Panc1 (cell line): Measurements from ENCODE around the gene GRIK4. TPM values are rescaled to one million over a fixed set of nuclear protein-coding genes. Genes with fewer than 3 reads are reported as not detected.

Experiments used
- ATAC-seq: fragments of 200-7000 bp; cut with Tn5 transposase; 2 replicates; pipeline ENCODE4 v1.9.1; 2020; ENCODE audit warnings: mild to moderate bottlenecking, moderate library complexity
- BruUV-seq: library from RNA; stranded (reverse); fragments of 400-500 nt; replicated peaks from 2 replicates; lab custom pipeline; 2021; lab: Mats Ljungman, UMichigan
- CTCF ChIA-PET: fragments of 300-600 bp; sonication (Branson Sonifier 250); formaldehyde crosslinking; loops from one replicate; lab custom pipeline; 2022; ENCODE audit warnings: antibody characterized with exemption; lab: Charles Lee
- POLR2A ChIA-PET: fragments of 300-600 bp; sonication (Branson Sonifier 250); formaldehyde crosslinking; loops from one replicate; lab custom pipeline; 2022; ENCODE audit warnings: antibody characterized with exemption; lab: Charles Lee
- DNase-seq: peaks from one replicate; pipeline ENCODE4 v3.0.0-alpha.2; 2010; ENCODE audit warnings: low read depth, low spot score
- H3K27ac ChIP-seq: 2 replicates; pipeline ENCODE4 v1.5.1; 2011; ENCODE audit warnings: mild to moderate bottlenecking, low read length, inconsistent platforms
- H3K27me3 ChIP-seq: fragments of 200-500 bp; sonication (Bioruptor generic); 2 replicates; pipeline ENCODE4 v1.6.0; 2014; ENCODE audit warnings: low read length, inconsistent platforms; ENCODE audit not compliant: control insufficient read depth, insufficient read depth
- H3K36me3 ChIP-seq: fragments of 200-500 bp; sonication (Bioruptor generic); 2 replicates; pipeline ENCODE4 v1.5.1; 2014; ENCODE audit warnings: inconsistent platforms, mild to moderate bottlenecking, low read length, moderate library complexity; ENCODE audit not compliant: control insufficient read depth, insufficient read depth
- H3K4me1 ChIP-seq: 2 replicates; pipeline ENCODE4 v1.5.1; 2011; ENCODE audit warnings: inconsistent platforms, mild to moderate bottlenecking, low read length, moderate library complexity; ENCODE audit not compliant: control insufficient read depth, insufficient read depth
- H3K4me3 ChIP-seq, 2 experiments: 2 replicates each; pipeline ENCODE4 v1.5.1; 2011 to 2012; ENCODE audit warnings: low read depth in 2 of 2, low read length in 2 of 2, mild to moderate bottlenecking in 2 of 2, inconsistent platforms in 1 of 2, moderate library complexity in 1 of 2
- H3K9me3 ChIP-seq: fragments of 200-500 bp; sonication (Bioruptor generic); 2 replicates; pipeline ENCODE4 v1.5.1; 2014; ENCODE audit warnings: low read depth, mild to moderate bottlenecking, inconsistent platforms, low read length, moderate library complexity; ENCODE audit not compliant: control insufficient read depth, insufficient read depth
- POLR2AphosphoS5 ChIP-seq: IDR thresholded peaks from 2 replicates; pipeline ENCODE4 v1.6.1; 2012; ENCODE audit warnings: mild to moderate bottlenecking, low read depth, low read length, moderate library complexity
- SIN3A ChIP-seq: IDR thresholded peaks from 2 replicates; pipeline ENCODE4 v1.6.1; 2012; ENCODE audit warnings: low read depth, mild to moderate bottlenecking, low read length, moderate library complexity, borderline replicate concordance; ENCODE audit not compliant: insufficient read depth
- TCF7L2 ChIP-seq: IDR thresholded peaks from 2 replicates; pipeline ENCODE4 v1.6.1; 2011; ENCODE audit warnings: mild to moderate bottlenecking, low read depth, low read length, inconsistent platforms
- in situ Hi-C: cut with HindIII; loops from 2 replicates; pipeline ENCODE4 v1.10.0; 2016; ENCODE audit warnings: low sequenced_read_pairs, low pct_unique_long_range_greater_than_20kb
- intact Hi-C: fragments of 100-400 bp; cut with micrococcal nuclease; formaldehyde crosslinking; loops from one replicate; pipeline ENCODE4 v1.10.0; 2022; ENCODE audit not compliant: unreplicated experiment
- total RNA-seq: library from RNA; stranded (reverse); gene quantifications from one replicate; pipeline ENCODE4 v1.2.1, GENCODE V29; 2021; ENCODE audit not compliant: unreplicated experiment
- TF ChIP-seq, protein P1 (sequence below), 2 experiments: IDR thresholded peaks; 2 replicates each; pipeline ENCODE4 v1.6.1; 2011 to 2012; ENCODE audit warnings: low read depth in 2 of 2, control low read depth in 1 of 2, low read length in 1 of 2, mild to moderate bottlenecking in 1 of 2, moderate library complexity in 1 of 2; ENCODE audit not compliant: insufficient read depth in 1 of 2
- TF ChIP-seq, protein P2 (sequence below): fragments of 450-650 bp; IDR thresholded peaks from 2 replicates; pipeline ENCODE4 v1.5.1; 2017; ENCODE audit warnings: mild to moderate bottlenecking

The GRIK4 gene
- total RNA-seq, 1 experiment from 2014 or later: 0.62 TPM

DNA sequence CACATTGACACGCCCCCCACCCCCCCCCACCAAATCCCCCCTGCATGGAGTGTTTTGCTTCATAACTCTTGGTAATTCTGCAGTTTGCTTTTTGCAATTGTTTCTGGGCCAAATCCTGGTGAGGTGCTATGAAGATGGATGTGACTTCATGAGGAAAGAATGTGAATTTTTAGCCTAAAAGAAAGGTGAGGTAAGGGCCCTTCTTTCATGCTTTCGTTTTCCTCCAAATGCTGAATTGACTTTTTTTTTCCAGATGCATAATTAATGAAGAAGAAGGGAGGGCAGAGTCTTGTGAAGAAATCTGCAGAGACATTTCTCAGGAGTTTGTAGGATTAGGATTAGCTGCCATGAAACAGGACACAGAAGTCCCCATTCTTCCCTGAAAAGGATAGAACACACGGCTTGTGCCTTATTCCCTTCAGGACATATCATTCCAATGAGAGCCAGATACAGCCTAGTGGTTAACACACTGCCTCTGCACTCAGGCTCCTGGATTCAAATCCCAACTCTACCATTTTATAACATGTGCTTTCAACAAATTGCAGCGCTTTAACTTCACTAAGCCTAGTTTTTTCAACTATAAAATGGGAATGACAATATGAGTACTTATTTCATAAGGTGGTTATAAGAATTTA lies 492.8 kb downstream of the GRIK4 start:
- no peak for DNase-seq
- POLR2A ChIA-PET: no interaction called here
- CTCF ChIA-PET: no interaction called here

DNA sequence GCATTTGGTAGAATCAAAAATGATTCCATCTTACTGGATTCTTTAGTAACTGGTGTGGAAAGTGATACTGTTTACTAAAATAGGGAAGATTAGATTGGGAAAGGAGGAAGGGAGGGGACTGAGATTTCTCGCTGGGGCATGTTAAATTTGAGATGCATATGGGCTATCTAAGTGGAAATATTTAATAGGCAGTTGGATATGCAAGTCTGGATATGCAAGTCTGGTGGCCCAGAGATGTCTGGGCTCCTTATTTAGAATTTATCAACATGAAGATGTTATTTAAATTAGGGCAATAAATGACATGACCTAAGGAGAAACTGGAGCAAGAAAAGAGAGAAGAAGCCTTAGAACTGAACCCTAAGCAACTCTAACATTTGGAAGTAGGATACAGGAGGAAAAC lies 495.4 kb downstream of the GRIK4 start:
- Histone ChIP-seq H3K9me3 (no peaks in the 10 kb centered on the region), H3K36me3 (no peaks in the 10 kb centered on the region), H3K27ac (no peak overlapping the region), H3K27me3 (peaks cover 17% of the 10 kb centered on the region; the same call in 1 of the 2 replicates), H3K4me1 (no peaks in the 10 kb centered on the region), H3K4me3 (no peak overlapping the region)
- BruUV-seq: no TSS peak
- ATAC-seq: no peak
- CTCF ChIA-PET: no interaction called here
- no peak for DNase-seq
- TF ChIP-seq, protein P1, sequence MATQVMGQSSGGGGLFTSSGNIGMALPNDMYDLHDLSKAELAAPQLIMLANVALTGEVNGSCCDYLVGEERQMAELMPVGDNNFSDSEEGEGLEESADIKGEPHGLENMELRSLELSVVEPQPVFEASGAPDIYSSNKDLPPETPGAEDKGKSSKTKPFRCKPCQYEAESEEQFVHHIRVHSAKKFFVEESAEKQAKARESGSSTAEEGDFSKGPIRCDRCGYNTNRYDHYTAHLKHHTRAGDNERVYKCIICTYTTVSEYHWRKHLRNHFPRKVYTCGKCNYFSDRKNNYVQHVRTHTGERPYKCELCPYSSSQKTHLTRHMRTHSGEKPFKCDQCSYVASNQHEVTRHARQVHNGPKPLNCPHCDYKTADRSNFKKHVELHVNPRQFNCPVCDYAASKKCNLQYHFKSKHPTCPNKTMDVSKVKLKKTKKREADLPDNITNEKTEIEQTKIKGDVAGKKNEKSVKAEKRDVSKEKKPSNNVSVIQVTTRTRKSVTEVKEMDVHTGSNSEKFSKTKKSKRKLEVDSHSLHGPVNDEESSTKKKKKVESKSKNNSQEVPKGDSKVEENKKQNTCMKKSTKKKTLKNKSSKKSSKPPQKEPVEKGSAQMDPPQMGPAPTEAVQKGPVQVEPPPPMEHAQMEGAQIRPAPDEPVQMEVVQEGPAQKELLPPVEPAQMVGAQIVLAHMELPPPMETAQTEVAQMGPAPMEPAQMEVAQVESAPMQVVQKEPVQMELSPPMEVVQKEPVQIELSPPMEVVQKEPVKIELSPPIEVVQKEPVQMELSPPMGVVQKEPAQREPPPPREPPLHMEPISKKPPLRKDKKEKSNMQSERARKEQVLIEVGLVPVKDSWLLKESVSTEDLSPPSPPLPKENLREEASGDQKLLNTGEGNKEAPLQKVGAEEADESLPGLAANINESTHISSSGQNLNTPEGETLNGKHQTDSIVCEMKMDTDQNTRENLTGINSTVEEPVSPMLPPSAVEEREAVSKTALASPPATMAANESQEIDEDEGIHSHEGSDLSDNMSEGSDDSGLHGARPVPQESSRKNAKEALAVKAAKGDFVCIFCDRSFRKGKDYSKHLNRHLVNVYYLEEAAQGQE (IDR thresholded peaks at IDR 0.05; ENCODE audit: insufficient read depth in 1 of 2, low read depth in 2 of 2, low read length in 1 of 2): no peak
- no peak for TF ChIP-seq SIN3A
- no peak for TF ChIP-seq TCF7L2
- TF ChIP-seq, protein P2, sequence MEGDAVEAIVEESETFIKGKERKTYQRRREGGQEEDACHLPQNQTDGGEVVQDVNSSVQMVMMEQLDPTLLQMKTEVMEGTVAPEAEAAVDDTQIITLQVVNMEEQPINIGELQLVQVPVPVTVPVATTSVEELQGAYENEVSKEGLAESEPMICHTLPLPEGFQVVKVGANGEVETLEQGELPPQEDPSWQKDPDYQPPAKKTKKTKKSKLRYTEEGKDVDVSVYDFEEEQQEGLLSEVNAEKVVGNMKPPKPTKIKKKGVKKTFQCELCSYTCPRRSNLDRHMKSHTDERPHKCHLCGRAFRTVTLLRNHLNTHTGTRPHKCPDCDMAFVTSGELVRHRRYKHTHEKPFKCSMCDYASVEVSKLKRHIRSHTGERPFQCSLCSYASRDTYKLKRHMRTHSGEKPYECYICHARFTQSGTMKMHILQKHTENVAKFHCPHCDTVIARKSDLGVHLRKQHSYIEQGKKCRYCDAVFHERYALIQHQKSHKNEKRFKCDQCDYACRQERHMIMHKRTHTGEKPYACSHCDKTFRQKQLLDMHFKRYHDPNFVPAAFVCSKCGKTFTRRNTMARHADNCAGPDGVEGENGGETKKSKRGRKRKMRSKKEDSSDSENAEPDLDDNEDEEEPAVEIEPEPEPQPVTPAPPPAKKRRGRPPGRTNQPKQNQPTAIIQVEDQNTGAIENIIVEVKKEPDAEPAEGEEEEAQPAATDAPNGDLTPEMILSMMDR: no peak
- no peak for TF ChIP-seq POLR2AphosphoS5
- intact Hi-C loops: no loop called here
- in situ Hi-C loops: no loop called here
- POLR2A ChIA-PET: no interaction called here

More for the DNA sequence above, 492.8 kb downstream of the GRIK4 start:
- Histone ChIP-seq H3K4me1 (no peaks in the 10 kb centered on the region), H3K4me3 (no peak overlapping the region), H3K27me3 (peaks cover 30% of the 10 kb centered on the region; the same call in 1 of the 2 replicates), H3K36me3 (no peaks in the 10 kb centered on the region), H3K9me3 (no peaks in the 10 kb centered on the region), H3K27ac (no peak overlapping the region)
- no peak for ATAC-seq
- no peak for TF ChIP-seq SIN3A
- no peak for TF ChIP-seq POLR2AphosphoS5
- no peak for TF ChIP-seq TCF7L2
- TF ChIP-seq, protein P2: no peak
- TF ChIP-seq, protein P1 (IDR thresholded peaks at IDR 0.05; ENCODE audit: insufficient read depth in 1 of 2, low read depth in 2 of 2, low read length in 1 of 2): no peak
- no TSS peak for BruUV-seq
- in situ Hi-C loops: no loop called here
- intact Hi-C loops: no loop called here
